Measurements from ENCODE around the gene GOLGA6L7. TPM values are rescaled to one million over a fixed set of nuclear protein-coding genes. Genes with fewer than 3 reads are reported as not detected.
"Not testable (repeated sequence)": the region's sequence is repeated elsewhere in the genome, so short reads cannot be mapped to it uniquely, and the experiment has no call there.

The GOLGA6L7 gene
- total and polyA plus RNA-seq, 2 of the 13 experiments (the other 11 are each of a cell fraction or from before 2014, with no cell fraction given), result not detected

- FAIRE-seq; BruUV-seq (replicated peaks); ATAC-seq; H3K4me1 ChIP-seq (ENCODE audit: insufficient read depth, low read length); H3K9ac ChIP-seq (ENCODE audit: insufficient read depth, low read depth, low read length); H3K79me2 ChIP-seq (ENCODE audit: insufficient read depth, low read length); H3K36me3 ChIP-seq (replicated peaks in 1 of 2; ENCODE audit: control insufficient read depth in 1 of 2, insufficient read depth in 2 of 2, low read length in 2 of 2); POLR2A ChIA-PET; H3K4me2 ChIP-seq (ENCODE audit: low read depth, low read length); CTCF ChIA-PET (ENCODE audit: low intra/inter-chr PET ratio, low total read pairs); H3K4me3 ChIP-seq (replicated peaks in 1 of 3; ENCODE audit: insufficient read depth in 1 of 3, low read depth in 2 of 3, low read length in 3 of 3); H3K9me3 ChIP-seq (ENCODE audit: low read length); intact Hi-C loops (cut with micrococcal nuclease; ENCODE audit: unreplicated experiment); H2AFZ ChIP-seq (ENCODE audit: low read length); DNase-seq (ENCODE audit: low spot score); H3K27ac ChIP-seq (ENCODE audit: extremely low read length, insufficient read depth, low read length); in situ Hi-C loops (cut with HindIII; ENCODE audit: extremely low pct_ligation_motif_present, low pct_unique_long_range_greater_than_20kb); H3K27me3 ChIP-seq (ENCODE audit: control insufficient read depth in 1 of 2, insufficient read depth in 2 of 2, low read length in 2 of 2); H4K20me1 ChIP-seq (ENCODE audit: insufficient read depth, low read length): not testable (repeated sequence)
- WGBS (ENCODE audit: low lambda C conversion rate), result 86% methylated on average over 12 of the region's 12 CpGs
These were observed 4.9 kb downstream of the GOLGA6L7 start for GRCh38 chr15:28843520-28843919.

- FAIRE-seq, result not testable (repeated sequence)
These were observed 6.2 kb downstream of the GOLGA6L7 start for GRCh38 chr15:28842210-28842609.

GRCh38 chr15:28840285-28840684 is 8.2 kb downstream of the GOLGA6L7 start:
- H3K9me3 ChIP-seq (ENCODE audit: low read length); H3K27me3 ChIP-seq (ENCODE audit: control insufficient read depth in 1 of 2, insufficient read depth in 2 of 2, low read length in 2 of 2); in situ Hi-C loops (cut with HindIII; ENCODE audit: extremely low pct_ligation_motif_present, low pct_unique_long_range_greater_than_20kb); H3K79me2 ChIP-seq (ENCODE audit: insufficient read depth, low read length); BruUV-seq (replicated peaks); H3K4me2 ChIP-seq (ENCODE audit: low read depth, low read length); H4K20me1 ChIP-seq (ENCODE audit: insufficient read depth, low read length); H2AFZ ChIP-seq (ENCODE audit: low read length); H3K9ac ChIP-seq (ENCODE audit: insufficient read depth, low read depth, low read length); FAIRE-seq; H3K4me1 ChIP-seq (ENCODE audit: insufficient read depth, low read length); POLR2A ChIA-PET; H3K36me3 ChIP-seq (replicated peaks in 1 of 2; ENCODE audit: control insufficient read depth in 1 of 2, insufficient read depth in 2 of 2, low read length in 2 of 2); CTCF ChIA-PET (ENCODE audit: low intra/inter-chr PET ratio, low total read pairs); H3K4me3 ChIP-seq (replicated peaks in 1 of 3; ENCODE audit: insufficient read depth in 1 of 3, low read depth in 2 of 3, low read length in 3 of 3); H3K27ac ChIP-seq (ENCODE audit: extremely low read length, insufficient read depth, low read length); intact Hi-C loops (cut with micrococcal nuclease; ENCODE audit: unreplicated experiment); DNase-seq (ENCODE audit: low spot score): not testable (repeated sequence)
- WGBS (ENCODE audit: low lambda C conversion rate), result no CpG with 5 or more reads among the region's 9 CpGs
- peak; percentile 71 for ATAC-seq

More at GRCh38 chr15:28842210-28842609, 6.2 kb downstream of the GOLGA6L7 start:
- H2AFZ ChIP-seq (ENCODE audit: low read length); H3K9ac ChIP-seq (ENCODE audit: insufficient read depth, low read depth, low read length); H3K4me2 ChIP-seq (ENCODE audit: low read depth, low read length); in situ Hi-C loops (cut with HindIII; ENCODE audit: extremely low pct_ligation_motif_present, low pct_unique_long_range_greater_than_20kb); H3K4me3 ChIP-seq (replicated peaks in 1 of 3; ENCODE audit: insufficient read depth in 1 of 3, low read depth in 2 of 3, low read length in 3 of 3); POLR2A ChIA-PET; CTCF ChIA-PET (ENCODE audit: low intra/inter-chr PET ratio, low total read pairs); H3K27ac ChIP-seq (ENCODE audit: extremely low read length, insufficient read depth, low read length); intact Hi-C loops (cut with micrococcal nuclease; ENCODE audit: unreplicated experiment); ATAC-seq; BruUV-seq (replicated peaks); H3K79me2 ChIP-seq (ENCODE audit: insufficient read depth, low read length); H4K20me1 ChIP-seq (ENCODE audit: insufficient read depth, low read length); H3K36me3 ChIP-seq (replicated peaks in 1 of 2; ENCODE audit: control insufficient read depth in 1 of 2, insufficient read depth in 2 of 2, low read length in 2 of 2); H3K27me3 ChIP-seq (ENCODE audit: control insufficient read depth in 1 of 2, insufficient read depth in 2 of 2, low read length in 2 of 2); DNase-seq (ENCODE audit: low spot score); H3K4me1 ChIP-seq (ENCODE audit: insufficient read depth, low read length); H3K9me3 ChIP-seq (ENCODE audit: low read length): not testable (repeated sequence)
- WGBS (ENCODE audit: low lambda C conversion rate), result 85% methylated on average over 11 of the region's 11 CpGs

Data from HepG2 (cell line).